ENCODE measurements around the gene MPC2.

MPC2 gene

GRCh38 chr1:167950569-167950968, 13.7 kb upstream of the MPC2 start:
- H3K9me3 ChIP-seq (ENCODE audit: control insufficient read depth, insufficient read depth, low read length), result no peaks in the 10 kb centered on the region
- H3K4me3 ChIP-seq (ENCODE audit: low read depth, low read length), result no peak overlapping the region
- H3K9ac ChIP-seq (ENCODE audit: low read depth, low read length), result no peak overlapping the region
- H3K36me3 ChIP-seq (ENCODE audit: control insufficient read depth, insufficient read depth, low read length), result no peaks in the 10 kb centered on the region
- H3K4me1 ChIP-seq (ENCODE audit: control insufficient read depth, insufficient read depth, low read length), result no peaks in the 10 kb centered on the region
- no peaks in the 10 kb centered on the region for H3K27me3 ChIP-seq (ENCODE audit: control insufficient read depth, insufficient read depth, low read length)

- no peak overlapping the region for H3K9ac ChIP-seq (ENCODE audit: low read depth, low read length)
- H3K36me3 ChIP-seq (ENCODE audit: control insufficient read depth, insufficient read depth, low read length), result no peaks in the 10 kb centered on the region
- no peaks in the 10 kb centered on the region for H3K4me1 ChIP-seq (ENCODE audit: control insufficient read depth, insufficient read depth, low read length)
- H3K4me3 ChIP-seq (ENCODE audit: low read depth, low read length), result no peak overlapping the region
- no peaks in the 10 kb centered on the region for H3K9me3 ChIP-seq (ENCODE audit: control insufficient read depth, insufficient read depth, low read length)
- H3K27me3 ChIP-seq (ENCODE audit: control insufficient read depth, insufficient read depth, low read length), result no peaks in the 10 kb centered on the region
Observed at GRCh38 chr1:167949785-167950184, 12.9 kb upstream of the MPC2 start.

GRCh38 chr1:167947733-167948132, 10.9 kb upstream of the MPC2 start:
- H3K4me3 ChIP-seq (ENCODE audit: low read depth, low read length), result no peak overlapping the region
- no peaks in the 10 kb centered on the region for H3K4me1 ChIP-seq (ENCODE audit: control insufficient read depth, insufficient read depth, low read length)
- H3K27me3 ChIP-seq (ENCODE audit: control insufficient read depth, insufficient read depth, low read length), result no peaks in the 10 kb centered on the region
- no peaks in the 10 kb centered on the region for H3K36me3 ChIP-seq (ENCODE audit: control insufficient read depth, insufficient read depth, low read length)
- H3K9ac ChIP-seq (ENCODE audit: low read depth, low read length), result no peak overlapping the region
- no peaks in the 10 kb centered on the region for H3K9me3 ChIP-seq (ENCODE audit: control insufficient read depth, insufficient read depth, low read length)

GRCh38 chr1:167943541-167943940, 6.7 kb upstream of the MPC2 start:
- Histone ChIP-seq H3K4me1 (ENCODE audit: control insufficient read depth, insufficient read depth, low read length) (no peaks in the 10 kb centered on the region), H3K36me3 (ENCODE audit: control insufficient read depth, insufficient read depth, low read length) (no peaks in the 10 kb centered on the region), H3K9ac (ENCODE audit: low read depth, low read length) (no peak overlapping the region), H3K4me3 (ENCODE audit: low read depth, low read length) (no peak overlapping the region), H3K9me3 (ENCODE audit: control insufficient read depth, insufficient read depth, low read length) (no peaks in the 10 kb centered on the region), H3K27me3 (ENCODE audit: control insufficient read depth, insufficient read depth, low read length) (no peaks in the 10 kb centered on the region)

GRCh38 chr1:167940264-167940663, 3.4 kb upstream of the MPC2 start:
- H3K9me3 ChIP-seq (ENCODE audit: control insufficient read depth, insufficient read depth, low read length), result no peaks in the 10 kb centered on the region
- no peaks in the 10 kb centered on the region for H3K27me3 ChIP-seq (ENCODE audit: control insufficient read depth, insufficient read depth, low read length)
- no peaks in the 10 kb centered on the region for H3K4me1 ChIP-seq (ENCODE audit: control insufficient read depth, insufficient read depth, low read length)
- H3K4me3 ChIP-seq (ENCODE audit: low read depth, low read length), result no peak overlapping the region
- no peaks in the 10 kb centered on the region for H3K36me3 ChIP-seq (ENCODE audit: control insufficient read depth, insufficient read depth, low read length)
- H3K9ac ChIP-seq (ENCODE audit: low read depth, low read length), result no peak overlapping the region

GRCh38 chr1:167938080-167938636, 1.3 kb upstream of the MPC2 start:
- peak overlapping the region; percentile 89 for H3K9ac ChIP-seq (ENCODE audit: low read depth, low read length)
- H3K27me3 ChIP-seq (ENCODE audit: control insufficient read depth, insufficient read depth, low read length), result no peaks in the 10 kb centered on the region

GRCh38 chr1:167937709-167938010, 788 bp upstream of the MPC2 start:
- Histone ChIP-seq H3K4me3 (ENCODE audit: low read depth, low read length) (peak overlapping the region; percentile 96), H3K27me3 (ENCODE audit: control insufficient read depth, insufficient read depth, low read length) (no peaks in the 10 kb centered on the region)

More at GRCh38 chr1:167938080-167938636, 1.3 kb upstream of the MPC2 start:
- H3K36me3 ChIP-seq (ENCODE audit: control insufficient read depth, insufficient read depth, low read length), result no peaks in the 10 kb centered on the region
- H3K9me3 ChIP-seq (ENCODE audit: control insufficient read depth, insufficient read depth, low read length), result no peaks in the 10 kb centered on the region
- H3K4me3 ChIP-seq (ENCODE audit: low read depth, low read length), result peak overlapping the region; percentile 96
- no peaks in the 10 kb centered on the region for H3K4me1 ChIP-seq (ENCODE audit: control insufficient read depth, insufficient read depth, low read length)

GRCh38 chr1:167936068-167936929, 573 bp downstream of the MPC2 start, which contains the start of gene DCAF6:
Gene DCAF6 (plus strand): TSS chr1:167936683. CDS start chr1:167936912, 229 bp downstream.
- Histone ChIP-seq H3K4me3 (ENCODE audit: low read depth, low read length) (peak within 1 kb of the TSS; percentile 96), H3K9ac (ENCODE audit: low read depth, low read length) (peak within 1 kb of the TSS; percentile 95), H3K27me3 (ENCODE audit: control insufficient read depth, insufficient read depth, low read length) (no peaks in the 10 kb centered on the region), H3K36me3 (ENCODE audit: control insufficient read depth, insufficient read depth, low read length) (no peaks in the 10 kb centered on the region), H3K9me3 (ENCODE audit: control insufficient read depth, insufficient read depth, low read length) (no peaks in the 10 kb centered on the region), H3K4me1 (ENCODE audit: control insufficient read depth, insufficient read depth, low read length) (no peaks in the 10 kb centered on the region)

More at GRCh38 chr1:167937709-167938010, 788 bp upstream of the MPC2 start:
- Histone ChIP-seq H3K4me1 (ENCODE audit: control insufficient read depth, insufficient read depth, low read length) (no peaks in the 10 kb centered on the region), H3K36me3 (ENCODE audit: control insufficient read depth, insufficient read depth, low read length) (no peaks in the 10 kb centered on the region), H3K9me3 (ENCODE audit: control insufficient read depth, insufficient read depth, low read length) (no peaks in the 10 kb centered on the region), H3K9ac (ENCODE audit: low read depth, low read length) (peak overlapping the region; percentile 89)

- Histone ChIP-seq H3K9ac (ENCODE audit: low read depth, low read length) (peak overlapping the region; percentile 13), H3K27me3 (ENCODE audit: control insufficient read depth, insufficient read depth, low read length) (no peaks in the 10 kb centered on the region), H3K4me3 (ENCODE audit: low read depth, low read length) (peak overlapping the region; percentile 96), H3K4me1 (ENCODE audit: control insufficient read depth, insufficient read depth, low read length) (no peaks in the 10 kb centered on the region), H3K9me3 (ENCODE audit: control insufficient read depth, insufficient read depth, low read length) (no peaks in the 10 kb centered on the region), H3K36me3 (ENCODE audit: control insufficient read depth, insufficient read depth, low read length) (no peaks in the 10 kb centered on the region)
Observed at GRCh38 chr1:167935216-167936067, 1.4 kb downstream of the MPC2 start.

GRCh38 chr1:167934426-167935215, 2.3 kb downstream of the MPC2 start:
- Histone ChIP-seq H3K9ac (ENCODE audit: low read depth, low read length) (no peak overlapping the region), H3K27me3 (ENCODE audit: control insufficient read depth, insufficient read depth, low read length) (no peaks in the 10 kb centered on the region), H3K4me1 (ENCODE audit: control insufficient read depth, insufficient read depth, low read length) (no peaks in the 10 kb centered on the region), H3K4me3 (ENCODE audit: low read depth, low read length) (peak overlapping the region; percentile 96), H3K9me3 (ENCODE audit: control insufficient read depth, insufficient read depth, low read length) (no peaks in the 10 kb centered on the region), H3K36me3 (ENCODE audit: control insufficient read depth, insufficient read depth, low read length) (no peaks in the 10 kb centered on the region)

GRCh38 chr1:167933788-167934187, 3.1 kb downstream of the MPC2 start:
- Histone ChIP-seq H3K9ac (ENCODE audit: low read depth, low read length) (no peak overlapping the region), H3K9me3 (ENCODE audit: control insufficient read depth, insufficient read depth, low read length) (no peaks in the 10 kb centered on the region), H3K27me3 (ENCODE audit: control insufficient read depth, insufficient read depth, low read length) (no peaks in the 10 kb centered on the region), H3K4me3 (ENCODE audit: low read depth, low read length) (no peak overlapping the region), H3K4me1 (ENCODE audit: control insufficient read depth, insufficient read depth, low read length) (no peaks in the 10 kb centered on the region), H3K36me3 (ENCODE audit: control insufficient read depth, insufficient read depth, low read length) (no peaks in the 10 kb centered on the region)
